HepG2 (cell line): ENCODE measurements around the gene KLHL17.

Experiments used
- CTCF ChIP-seq: sonication (generic); formaldehyde crosslinking; IDR thresholded peaks from 2 replicates; pipeline ENCODE4 v1.5.0; 2020; ENCODE audit warnings: mild to moderate bottlenecking, missing genetic modification reagents, moderate library complexity
- MIXL1 ChIP-seq: IDR thresholded peaks from 2 replicates; pipeline ENCODE4 v1.6.1; 2016
- NONO ChIP-seq, 2 experiments: fragments of 450-650 bp in 1 of 2; sonication (generic) in 1 of 2; formaldehyde crosslinking in 1 of 2; IDR thresholded peaks in 1 of 2; conservative IDR thresholded peaks in 1 of 2; 2 replicates each; pipeline versions ENCODE4 v1.6.1 to v1.8.0; 2017 to 2022; ENCODE audit warnings: mild to moderate bottlenecking in 1 of 2, missing genetic modification reagents in 1 of 2, moderate library complexity in 1 of 2
- SMARCC2 ChIP-seq: fragments of 450-650 bp; IDR thresholded peaks from 2 replicates; pipeline ENCODE4 v1.6.1; 2017; ENCODE audit warnings: antibody characterized with exemption, mild to moderate bottlenecking
- YY1 ChIP-seq: IDR thresholded peaks from 2 replicates; pipeline ENCODE4 v1.6.1; 2011; ENCODE audit warnings: low read length, low read depth, moderate library complexity, mild to moderate bottlenecking; ENCODE audit not compliant: insufficient read depth, insufficient replicate concordance

GRCh38 chr1:950268-950667 lies 10.1 kb upstream of the KLHL17 start:
- no peak for TF ChIP-seq SMARCC2
- TF ChIP-seq YY1: no peak
- no peak for TF ChIP-seq MIXL1 (CRISPR knock-in tag)
- no peak for TF ChIP-seq NONO (IDR thresholded peaks at IDR 0.05)
- no peak for TF ChIP-seq NONO (CRISPR knock-in tag; conservative IDR thresholded peaks at IDR 0.05)
- TF ChIP-seq CTCF (CRISPR knock-in tag): no peak
